ENCODE measurements around the gene CYTH4.

CYTH4 gene

DNA sequence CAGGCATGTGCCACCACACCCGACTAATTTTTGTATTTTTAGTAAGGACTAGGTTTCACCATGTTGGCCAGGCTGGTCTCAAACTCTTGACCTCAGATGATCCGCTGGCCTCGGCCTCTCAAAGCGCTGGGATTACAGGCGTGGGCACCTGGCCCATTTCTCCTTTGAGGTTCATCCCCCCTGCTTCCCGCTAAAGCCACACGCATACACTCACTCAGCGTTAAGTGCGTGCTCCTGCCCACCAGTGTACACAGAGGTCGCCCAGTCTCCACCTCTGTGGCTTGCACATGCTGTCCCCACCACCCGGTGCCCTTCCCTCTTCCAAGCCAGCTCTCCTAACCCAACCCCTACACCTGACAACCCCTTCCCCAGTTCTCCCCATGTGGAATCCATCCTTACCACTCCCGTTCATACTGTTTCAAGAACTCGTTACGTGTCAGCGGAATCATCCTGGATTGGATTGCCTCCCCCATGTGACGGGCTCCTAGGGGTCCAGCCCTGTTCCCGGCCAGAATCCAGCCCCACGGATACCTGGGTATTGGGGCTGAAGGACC is 15.7 kb upstream of the CYTH4 start:
- H3K9me3 ChIP-seq (ENCODE audit: severe bottlenecking) = peaks cover 13% of the 10 kb centered on the region
- DNase-seq = peak; percentile 77
- H3K4me3 ChIP-seq (ENCODE audit: low read depth, low read length) = peak overlapping the region; percentile 40
- peaks cover 9% of the 10 kb centered on the region for H3K36me3 ChIP-seq
- peak overlapping the region; percentile 77 for H3K27ac ChIP-seq
- no peak for TF ChIP-seq CTCF (IDR thresholded peaks at IDR 0.05; ENCODE audit: low read depth, low read length)
- no peaks in the 10 kb centered on the region for H3K27me3 ChIP-seq (ENCODE audit: insufficient read depth, low read depth, severe bottlenecking)

DNA sequence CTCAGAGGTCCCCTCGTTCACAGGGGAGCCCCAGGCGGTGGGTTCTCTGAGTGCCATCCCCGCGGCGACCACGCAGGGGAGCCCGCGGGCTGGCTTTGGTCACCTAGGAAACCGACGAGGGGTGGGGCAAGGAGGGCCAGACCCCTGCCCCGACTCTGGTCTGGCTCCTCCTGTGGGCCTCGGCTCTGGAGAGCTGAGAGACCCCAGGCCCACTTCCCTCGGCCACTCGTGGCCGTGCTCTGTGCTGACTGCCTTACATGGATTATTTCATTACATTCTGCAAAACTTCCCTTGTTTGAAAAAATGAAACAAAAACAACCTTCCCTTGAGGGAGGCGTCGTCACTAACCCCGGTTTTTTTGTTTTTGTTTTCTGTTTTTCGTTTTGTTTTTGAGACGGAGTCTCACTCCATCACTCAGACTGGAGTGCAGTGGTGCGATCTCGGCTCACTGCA is 15.1 kb upstream of the CYTH4 start:
- DNase-seq = peak; percentile 75
- peak overlapping the region; percentile 77 for H3K27ac ChIP-seq
- no peaks in the 10 kb centered on the region for H3K27me3 ChIP-seq (ENCODE audit: insufficient read depth, low read depth, severe bottlenecking)
- peak overlapping the region; percentile 40 for H3K4me3 ChIP-seq (ENCODE audit: low read depth, low read length)
- H3K36me3 ChIP-seq = peaks cover 9% of the 10 kb centered on the region
- TF ChIP-seq CTCF (IDR thresholded peaks at IDR 0.05; ENCODE audit: low read depth, low read length) = peak; percentile 83
- H3K9me3 ChIP-seq (ENCODE audit: severe bottlenecking) = peaks cover 13% of the 10 kb centered on the region

GRCh38 chr22:37267661-37268413 is 14.5 kb upstream of the CYTH4 start:
- peak overlapping the region; percentile 77 for H3K27ac ChIP-seq
- H3K9me3 ChIP-seq (ENCODE audit: severe bottlenecking) = peaks cover 13% of the 10 kb centered on the region
- no peak overlapping the region for H3K4me3 ChIP-seq (ENCODE audit: low read depth, low read length)
- H3K27me3 ChIP-seq (ENCODE audit: insufficient read depth, low read depth, severe bottlenecking) = no peaks in the 10 kb centered on the region
- peaks cover 9% of the 10 kb centered on the region for H3K36me3 ChIP-seq
- TF ChIP-seq CTCF (IDR thresholded peaks at IDR 0.05; ENCODE audit: low read depth, low read length) = no peak
- no peak for DNase-seq

- Histone ChIP-seq H3K9me3 (ENCODE audit: severe bottlenecking) (no peaks in the 10 kb centered on the region), H3K27ac (no peak overlapping the region), H3K4me3 (ENCODE audit: low read depth, low read length) (no peak overlapping the region), H3K36me3 (no peaks in the 10 kb centered on the region), H3K27me3 (ENCODE audit: insufficient read depth, low read depth, severe bottlenecking) (no peaks in the 10 kb centered on the region)
- no peak for DNase-seq
- no peak for TF ChIP-seq CTCF (IDR thresholded peaks at IDR 0.05; ENCODE audit: low read depth, low read length)
These were observed 12.2 kb upstream of the CYTH4 start for GRCh38 chr22:37269936-37270678.

DNA sequence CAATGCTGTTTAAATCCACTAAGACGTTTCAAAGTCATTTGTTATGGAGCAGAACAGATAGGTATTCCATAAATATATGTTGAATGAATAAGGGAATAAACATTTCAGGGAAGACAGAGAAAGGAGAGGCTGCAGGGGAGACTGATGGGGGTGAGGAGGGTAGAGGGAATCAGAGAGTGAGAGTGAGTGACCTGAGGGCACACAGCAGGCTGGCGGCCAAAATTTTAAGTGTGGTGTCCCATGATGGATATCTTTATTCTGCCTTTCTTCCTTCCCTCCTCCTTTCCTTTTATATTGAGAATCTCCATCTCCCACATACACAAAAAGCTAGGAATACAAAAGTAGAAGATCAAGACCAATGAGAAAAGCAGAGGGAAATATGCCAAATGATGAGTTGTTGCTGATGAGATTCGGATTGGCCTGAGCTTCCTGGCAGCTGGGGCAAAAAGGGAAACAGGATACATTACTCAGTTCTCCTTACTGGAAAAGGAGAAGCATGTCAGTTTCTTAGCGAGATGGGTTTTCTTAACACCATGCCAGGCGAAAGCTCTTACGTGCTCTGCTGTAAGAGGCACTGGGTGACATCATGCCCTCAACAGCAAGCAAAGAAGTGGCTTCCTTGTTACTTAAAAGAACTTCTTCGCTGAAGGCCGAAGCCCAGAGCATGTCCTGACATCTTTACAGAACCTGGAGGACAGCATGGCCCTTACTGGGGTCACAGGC is 11.2 kb upstream of the CYTH4 start:
- H3K9me3 ChIP-seq (ENCODE audit: severe bottlenecking) = no peaks in the 10 kb centered on the region
- no peaks in the 10 kb centered on the region for H3K36me3 ChIP-seq
- no peak overlapping the region for H3K27ac ChIP-seq
- no peak overlapping the region for H3K4me3 ChIP-seq (ENCODE audit: low read depth, low read length)
- no peaks in the 10 kb centered on the region for H3K27me3 ChIP-seq (ENCODE audit: insufficient read depth, low read depth, severe bottlenecking)
- DNase-seq = no peak
- no peak for TF ChIP-seq CTCF (IDR thresholded peaks at IDR 0.05; ENCODE audit: low read depth, low read length)
